Erythroblast (primary cell): Measurements from ENCODE around the gene RTP5.

Source experiments
- DNase-seq, 2 experiments: peaks; one replicate each; lab custom pipeline; 2025; lab: John Stamatoyannopoulos, UW
- GATA1 ChIP-seq: IDR thresholded peaks from 2 replicates; pipeline ENCODE4 v1.6.1; 2011; ENCODE audit warnings: low read depth, mild to moderate bottlenecking, control low read depth, low read length, moderate library complexity
- POLR2A ChIP-seq: IDR thresholded peaks from 2 replicates; pipeline ENCODE4 v1.6.1; 2011; ENCODE audit warnings: mild to moderate bottlenecking, low read length

The RTP5 gene

DNA sequence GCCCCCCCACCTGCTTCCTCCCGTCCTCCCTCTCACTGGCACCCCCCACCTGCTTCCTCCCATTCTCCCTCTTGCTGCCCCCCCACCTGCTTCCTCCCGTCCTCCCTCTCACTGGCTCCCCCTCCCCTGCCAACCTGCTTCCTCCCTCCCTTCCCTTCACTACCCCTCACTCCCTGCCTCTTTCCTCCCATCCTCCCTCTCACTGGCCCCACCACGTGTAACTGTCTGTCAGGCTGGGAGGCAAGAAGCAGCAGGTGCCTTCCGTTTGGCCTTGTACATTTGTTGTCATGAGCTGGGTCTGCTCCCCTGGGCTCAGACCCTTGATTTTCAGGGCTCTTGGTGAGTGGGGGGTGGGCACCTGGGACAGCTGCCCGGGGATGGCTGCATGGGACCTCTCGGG is 19.1 kb downstream of the RTP5 start:
- no peak for TF ChIP-seq GATA1
- no peak for TF ChIP-seq POLR2A
- DNase-seq = no peak

DNA sequence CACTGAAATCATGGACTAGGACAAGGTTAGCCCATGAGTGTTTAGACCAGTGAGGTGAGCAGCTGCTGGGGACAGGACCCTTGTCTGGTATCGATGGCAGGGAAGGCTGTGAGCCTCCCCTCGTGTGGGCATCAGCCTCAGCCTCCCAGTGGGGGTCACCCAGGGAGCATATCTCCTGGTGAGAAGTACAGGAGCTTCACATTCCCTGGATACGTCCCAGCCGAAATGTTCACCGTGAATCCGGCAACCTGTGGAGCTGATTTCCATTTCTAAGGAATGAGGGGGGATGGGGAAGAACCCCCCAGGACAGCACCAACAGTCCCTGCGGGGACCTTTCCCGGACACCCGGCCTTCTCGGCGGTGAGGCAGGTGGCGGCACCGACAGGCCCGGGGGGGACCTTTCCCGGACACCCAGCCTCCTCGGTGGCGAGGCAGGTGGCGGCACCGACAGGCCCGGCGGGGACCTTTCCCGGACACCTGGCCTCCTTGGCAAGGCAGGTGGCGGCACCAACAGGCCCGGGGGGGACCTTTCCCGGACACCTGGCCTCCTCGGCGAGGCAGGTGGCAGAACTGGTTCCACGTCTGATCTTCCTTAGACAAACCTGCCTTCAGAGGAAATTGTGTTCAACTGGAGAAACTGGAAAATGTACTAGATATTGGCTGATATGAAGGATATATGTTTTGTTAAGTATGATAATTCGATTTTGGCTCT is 21.2 kb downstream of the RTP5 start:
- no peak for DNase-seq
- no peak for TF ChIP-seq POLR2A
- TF ChIP-seq GATA1 = no peak

DNA sequence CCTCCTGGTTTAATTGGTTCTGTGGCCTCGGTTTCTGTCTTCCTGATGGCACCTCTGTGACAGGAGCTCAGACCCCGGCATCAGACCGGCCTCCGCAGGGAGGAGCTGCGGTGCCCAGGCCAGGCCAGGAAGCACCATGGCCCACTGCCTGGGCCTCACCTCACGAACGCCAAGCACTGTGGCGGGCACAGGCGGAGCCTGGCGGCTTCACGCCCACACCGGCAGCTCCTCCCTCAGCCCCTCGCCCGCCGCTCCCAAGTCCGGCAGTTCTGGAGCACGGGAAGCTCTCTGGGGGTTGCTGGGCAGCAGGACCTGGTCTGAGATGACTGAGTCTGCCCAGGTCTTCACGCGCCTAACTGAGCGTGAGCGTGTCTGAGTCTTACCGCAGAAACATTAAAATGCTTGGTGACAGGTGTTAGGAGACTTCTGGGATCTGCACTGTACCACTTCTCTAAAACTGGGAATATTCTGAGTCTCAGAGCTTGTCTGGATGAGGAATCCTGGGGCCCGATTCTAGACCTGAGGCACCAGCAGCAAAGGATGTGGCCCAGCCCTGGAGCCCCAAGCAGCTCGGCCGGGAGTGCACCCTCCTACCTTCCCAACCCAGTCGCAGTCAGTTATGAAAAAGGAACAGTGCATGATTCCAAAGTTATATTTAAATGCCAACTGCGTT is 21.9 kb downstream of the RTP5 start:
- TF ChIP-seq GATA1 (no peak), POLR2A (no peak)
- DNase-seq = no peak

DNA sequence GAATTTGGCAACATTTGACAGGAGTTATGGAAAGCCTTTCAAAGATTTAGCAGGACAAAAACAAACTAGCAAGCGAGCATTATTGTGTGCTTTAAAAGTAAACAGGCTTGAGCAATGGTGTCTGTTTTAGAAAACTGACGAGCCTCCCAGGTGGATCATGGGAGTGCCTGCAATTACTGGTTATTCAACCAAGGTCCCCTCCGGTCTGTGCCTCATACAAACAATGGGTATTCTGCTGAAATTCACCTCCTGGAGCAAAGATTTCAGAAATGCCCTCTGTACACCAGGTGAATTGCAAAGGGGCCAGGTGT is 22.4 kb downstream of the RTP5 start:
- TF ChIP-seq POLR2A = no peak
- no peak for TF ChIP-seq GATA1
- no peak for DNase-seq

DNA sequence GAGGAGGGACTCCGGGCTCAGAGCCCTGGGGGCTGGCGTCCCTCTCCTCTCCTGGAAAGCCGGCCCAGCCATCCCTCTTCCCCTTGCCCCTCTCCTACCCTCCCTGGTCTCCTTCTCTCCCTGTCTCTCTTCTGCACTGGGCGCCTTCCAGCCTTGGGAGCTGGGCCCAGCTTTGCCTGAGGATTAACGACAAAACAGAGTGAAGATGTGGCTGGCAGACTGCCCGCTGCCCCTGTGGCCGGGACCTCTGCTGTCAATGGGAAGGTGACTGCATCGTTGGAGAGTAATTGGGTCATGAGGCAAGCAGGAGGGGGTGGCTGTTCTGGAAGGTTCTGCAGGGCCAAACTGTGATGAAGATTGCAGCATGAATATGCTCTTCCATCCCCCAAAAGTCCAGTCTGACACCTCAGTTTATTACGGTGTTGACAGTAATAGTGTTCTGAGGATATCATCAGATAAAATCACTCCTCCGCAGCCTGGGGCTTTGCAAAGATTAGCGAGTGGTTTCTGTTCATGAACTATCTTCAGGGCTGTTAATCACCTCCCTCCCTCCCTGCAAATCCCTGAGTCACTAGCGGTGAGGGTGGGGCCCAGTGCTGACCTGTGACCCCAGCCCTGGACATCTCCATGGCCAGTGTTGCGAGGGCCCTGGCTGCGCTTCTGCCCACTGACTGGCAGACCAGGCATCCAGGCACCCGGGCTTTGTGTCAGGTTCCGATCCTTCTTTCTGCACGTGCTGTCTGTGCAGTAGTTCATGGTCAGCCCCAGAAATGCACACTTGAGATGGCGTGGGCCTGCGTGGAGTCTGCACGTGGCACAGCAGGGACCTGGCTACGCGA is 23.0 kb downstream of the RTP5 start:
- peak in 1 of 2 experiments; percentile 37 for DNase-seq
- no peak for TF ChIP-seq POLR2A
- no peak for TF ChIP-seq GATA1

DNA sequence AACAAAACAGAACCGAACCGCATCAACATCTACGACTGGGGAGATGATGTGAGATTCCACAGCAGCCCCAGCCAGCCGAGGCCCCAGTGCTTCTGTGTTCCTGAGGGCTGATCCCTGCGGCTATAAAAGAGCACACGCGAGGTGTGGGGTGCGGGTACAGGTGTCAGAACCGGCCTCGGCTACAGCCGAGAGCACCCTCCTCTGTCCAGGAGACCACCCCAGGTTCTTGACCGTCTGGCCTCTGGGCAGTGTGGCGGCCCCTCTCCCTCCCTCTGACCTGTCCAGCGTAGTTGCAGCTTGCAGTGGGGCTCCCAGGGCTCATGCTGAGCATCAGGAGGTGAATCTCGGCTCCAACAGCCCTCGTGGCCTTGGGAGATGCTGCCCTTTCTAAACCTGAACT is 23.7 kb downstream of the RTP5 start:
- TF ChIP-seq GATA1 (no peak), POLR2A (no peak)
- no peak for DNase-seq

DNA sequence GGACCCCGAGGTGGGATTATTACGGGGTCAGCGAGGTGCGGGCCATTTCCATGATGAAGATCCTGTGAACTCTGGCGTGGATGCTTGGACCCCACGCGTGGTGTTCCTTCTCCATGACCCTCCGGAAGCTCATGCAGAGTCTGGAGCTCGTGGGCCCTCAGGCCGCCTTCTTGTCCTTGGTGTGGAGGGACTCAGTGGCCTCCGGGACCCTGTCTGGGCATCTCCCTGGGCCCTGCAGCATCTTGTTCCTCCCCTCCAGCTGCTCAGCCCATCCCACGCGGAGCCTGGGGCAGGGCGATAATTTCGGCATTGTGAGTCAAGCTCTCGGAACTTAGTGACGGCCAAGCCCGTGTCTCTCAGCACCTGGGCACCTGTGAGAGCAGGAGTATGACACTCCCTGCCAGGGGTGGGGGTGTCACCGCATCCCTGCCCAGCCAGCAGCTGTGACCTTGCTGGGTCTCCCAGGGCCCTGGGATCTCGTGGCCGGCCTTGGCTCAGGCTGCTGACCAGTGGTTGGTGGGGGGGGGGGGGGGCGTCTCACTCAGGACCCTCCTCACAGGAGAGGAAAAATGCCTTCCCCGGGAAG is 24.6 kb downstream of the RTP5 start:
- no peak for DNase-seq
- TF ChIP-seq GATA1 (no peak), POLR2A (no peak)

DNA sequence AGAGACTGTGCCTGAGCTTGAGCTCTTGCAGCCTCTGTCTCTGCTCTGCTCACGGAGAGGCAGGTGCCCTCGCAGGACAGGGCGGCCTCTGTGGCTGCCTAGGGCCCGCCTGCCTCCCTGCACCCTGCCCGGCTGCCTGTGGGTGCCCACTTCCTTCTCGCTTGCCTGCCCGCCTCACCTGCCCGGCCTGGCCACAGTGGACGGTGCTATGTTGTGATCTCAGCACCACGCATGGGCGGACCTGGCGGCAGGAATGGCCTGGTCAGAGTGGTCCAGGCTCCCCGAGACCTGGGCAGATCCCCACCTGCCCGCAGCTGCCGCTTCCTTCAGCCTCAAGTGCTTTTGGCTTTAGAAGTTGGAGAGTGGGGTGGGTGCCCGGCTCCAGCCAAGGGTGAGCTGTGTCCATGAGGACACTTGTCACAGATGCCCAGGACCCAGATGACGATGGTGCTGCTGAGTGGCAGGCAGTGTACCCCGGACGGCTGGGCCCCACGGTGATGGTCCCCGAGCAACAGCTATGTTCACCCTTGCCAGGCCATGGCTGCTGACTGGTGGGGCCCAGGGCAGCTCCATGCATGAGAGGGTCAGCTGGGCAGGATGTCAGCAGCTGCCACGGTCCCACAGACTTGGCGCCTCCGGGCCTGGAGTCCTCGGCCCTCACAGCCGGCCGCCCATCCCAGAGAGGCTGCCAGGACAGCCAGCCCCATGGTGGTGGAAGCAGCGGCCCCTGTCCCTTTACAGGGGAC is 25.3 kb downstream of the RTP5 start:
- no peak for DNase-seq
- TF ChIP-seq POLR2A = no peak
- TF ChIP-seq GATA1 = no peak

DNA sequence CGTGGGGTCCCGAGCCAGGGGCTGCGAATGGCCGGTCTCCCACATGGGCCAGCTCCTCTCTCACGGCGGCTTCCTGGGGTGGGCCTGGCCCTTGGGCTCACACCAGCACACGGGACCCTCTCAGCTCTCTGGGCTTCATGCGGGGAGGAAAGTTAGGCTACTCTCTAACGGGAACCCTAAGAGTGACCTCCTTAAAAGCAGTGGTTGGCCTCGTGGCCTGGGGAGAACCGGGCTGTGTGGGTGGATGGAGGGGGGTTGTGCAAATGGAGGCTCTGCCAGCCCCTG is 25.8 kb downstream of the RTP5 start:
- DNase-seq = no peak
- no peak for TF ChIP-seq GATA1
- no peak for TF ChIP-seq POLR2A

DNA sequence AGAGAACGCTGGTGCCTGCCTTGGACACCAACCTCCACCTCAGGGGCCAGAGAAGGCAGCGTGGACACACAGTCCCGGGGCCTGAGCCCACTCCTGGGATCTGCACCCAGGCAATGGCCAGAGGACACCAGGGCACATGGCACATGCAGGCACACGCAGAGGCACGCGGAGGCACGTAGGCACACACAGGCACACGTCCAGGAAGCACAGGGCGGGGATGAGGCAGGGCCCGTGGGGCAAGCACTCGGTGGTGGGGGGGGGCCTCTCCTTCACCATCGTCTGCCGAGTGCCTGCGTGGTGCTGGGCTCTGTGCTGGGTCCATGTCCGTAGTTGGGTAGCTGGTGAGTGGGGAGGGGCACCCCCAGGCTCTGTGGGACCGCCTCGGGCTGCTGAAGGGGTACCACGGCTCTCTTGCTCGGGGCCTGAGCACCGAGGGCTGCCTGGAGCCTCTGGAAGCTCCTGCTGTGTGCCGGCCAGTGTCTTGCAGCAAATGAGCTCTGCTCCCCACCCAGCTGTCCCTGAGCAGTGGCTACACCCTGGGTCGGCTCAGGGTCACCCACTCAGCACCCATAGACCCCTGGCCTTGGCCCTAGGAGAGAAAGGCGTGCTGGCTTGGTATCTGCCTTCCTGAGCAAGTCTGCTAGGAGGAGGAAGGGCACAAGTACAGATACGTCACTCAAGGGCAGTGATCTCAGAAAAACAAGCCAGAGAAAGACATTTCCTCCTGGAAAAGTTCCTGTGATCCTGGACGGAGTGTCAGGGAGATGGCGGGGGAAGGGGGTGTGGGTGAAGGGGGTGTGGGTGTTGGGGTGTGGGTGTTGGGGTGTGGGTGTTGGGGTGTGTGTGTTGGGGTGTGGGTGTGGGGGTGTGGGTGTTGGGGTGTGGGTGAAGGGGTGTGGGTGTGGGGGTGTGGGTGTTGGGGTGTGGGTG is 26.4 kb downstream of the RTP5 start:
- peak; percentile 13 to 33 for DNase-seq
- TF ChIP-seq GATA1 = no peak
- no peak for TF ChIP-seq POLR2A

DNA sequence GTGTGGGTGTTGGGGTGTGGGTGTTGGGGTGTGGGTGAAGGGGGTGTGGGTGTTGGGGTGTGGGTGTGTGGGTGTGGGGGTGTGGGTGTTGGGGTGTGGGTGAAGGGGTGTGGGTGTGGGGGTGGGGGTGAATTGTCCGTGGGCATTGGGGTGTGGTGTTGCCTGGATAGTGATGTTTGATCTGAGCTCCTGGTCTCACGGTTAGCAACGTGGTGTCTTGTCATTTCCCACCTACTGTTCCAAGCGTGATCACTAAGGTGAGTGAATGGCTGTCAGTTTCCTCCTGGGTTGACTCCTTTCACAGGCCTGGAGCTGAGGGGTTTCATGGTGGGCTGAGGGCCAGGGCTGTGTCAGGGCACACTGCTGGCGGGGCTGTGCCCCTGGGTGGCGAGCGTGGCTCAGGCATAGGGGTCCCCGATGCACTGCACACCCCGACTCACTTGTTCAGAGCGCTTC is 27.2 kb downstream of the RTP5 start:
- no peak for DNase-seq
- no peak for TF ChIP-seq GATA1
- TF ChIP-seq POLR2A = no peak

DNA sequence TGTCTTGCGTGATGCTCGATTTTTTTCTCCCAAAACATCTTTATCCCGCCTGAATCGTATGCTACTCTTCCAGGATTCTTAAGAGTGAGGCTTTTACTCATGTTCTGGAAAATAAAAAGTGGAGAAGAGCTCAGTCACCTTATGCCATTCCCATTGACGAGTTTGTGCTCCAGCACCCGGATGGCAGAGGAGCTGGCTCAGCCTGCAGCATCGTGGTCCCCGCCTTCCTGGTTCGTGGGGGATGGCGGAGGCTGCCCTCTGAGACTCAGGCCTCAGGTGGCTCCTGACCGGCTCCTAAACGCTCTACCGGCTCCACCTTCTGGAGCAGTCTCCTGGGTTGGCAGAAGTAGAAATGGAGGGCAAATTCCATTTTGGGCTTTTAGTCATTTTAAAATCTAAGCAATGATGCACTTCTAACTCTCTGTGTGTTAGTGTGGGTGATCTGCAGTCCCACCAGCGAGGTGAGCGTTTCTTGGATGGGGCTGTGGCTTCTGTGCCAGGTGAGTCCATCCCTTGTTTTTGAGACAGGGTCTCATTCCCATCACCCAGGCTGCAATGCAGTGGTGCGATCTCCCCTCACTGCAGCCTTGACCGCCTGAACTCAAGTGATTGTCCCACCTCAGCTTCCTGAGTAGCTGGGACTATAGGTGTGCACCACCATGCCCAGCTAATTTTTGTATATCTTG is 27.8 kb downstream of the RTP5 start:
- TF ChIP-seq POLR2A = no peak
- no peak for TF ChIP-seq GATA1

More for the DNA sequence above, 27.8 kb downstream of the RTP5 start:
- DNase-seq = no peak
